ENCODE measurements around the gene L3HYPDH.
"Not testable (repeated sequence)": the region's sequence is repeated elsewhere in the genome, so short reads cannot be mapped to it uniquely, and the experiment has no call there.

The L3HYPDH gene

DNA sequence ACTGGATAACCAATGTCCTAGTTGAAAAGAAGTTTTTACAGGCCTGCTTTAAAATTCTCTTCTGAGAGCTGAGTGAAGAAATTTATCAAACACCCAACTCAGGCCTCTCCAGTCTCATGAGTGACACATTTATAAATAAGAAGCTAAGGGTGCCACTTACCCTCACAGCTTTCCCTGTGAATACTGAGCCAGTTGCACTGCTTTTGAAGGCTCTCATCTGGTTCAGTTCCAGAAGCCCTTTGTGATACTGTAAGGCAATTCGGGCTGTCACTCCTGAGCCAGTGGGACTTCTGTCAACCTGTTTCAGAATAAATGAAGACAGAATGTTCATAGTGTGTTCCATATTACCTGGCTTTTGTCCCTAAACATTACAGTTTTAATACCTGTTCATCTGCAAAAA, 8.5 kb downstream of the L3HYPDH start:
- no peak for FAIRE-seq

DNA sequence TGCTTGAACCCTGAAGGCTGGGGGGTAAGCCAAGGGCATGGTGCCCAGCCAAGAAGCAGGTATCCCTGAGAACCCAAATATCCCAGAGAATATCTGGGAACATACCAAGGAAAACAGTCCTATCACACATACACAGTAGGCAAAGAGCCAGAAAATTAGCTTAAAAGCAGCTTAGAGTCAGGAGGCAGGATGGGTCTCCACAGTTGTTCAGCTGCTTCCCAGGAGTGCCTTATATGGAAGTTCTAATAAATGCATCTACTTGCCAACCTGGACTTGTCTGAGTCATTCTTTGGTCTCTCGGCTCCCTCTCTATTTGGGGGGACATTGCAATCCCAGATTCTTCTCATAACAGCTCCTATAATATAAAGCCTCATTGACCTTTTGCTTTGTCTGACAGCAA, 10.0 kb downstream of the L3HYPDH start:
- no peak for FAIRE-seq

DNA sequence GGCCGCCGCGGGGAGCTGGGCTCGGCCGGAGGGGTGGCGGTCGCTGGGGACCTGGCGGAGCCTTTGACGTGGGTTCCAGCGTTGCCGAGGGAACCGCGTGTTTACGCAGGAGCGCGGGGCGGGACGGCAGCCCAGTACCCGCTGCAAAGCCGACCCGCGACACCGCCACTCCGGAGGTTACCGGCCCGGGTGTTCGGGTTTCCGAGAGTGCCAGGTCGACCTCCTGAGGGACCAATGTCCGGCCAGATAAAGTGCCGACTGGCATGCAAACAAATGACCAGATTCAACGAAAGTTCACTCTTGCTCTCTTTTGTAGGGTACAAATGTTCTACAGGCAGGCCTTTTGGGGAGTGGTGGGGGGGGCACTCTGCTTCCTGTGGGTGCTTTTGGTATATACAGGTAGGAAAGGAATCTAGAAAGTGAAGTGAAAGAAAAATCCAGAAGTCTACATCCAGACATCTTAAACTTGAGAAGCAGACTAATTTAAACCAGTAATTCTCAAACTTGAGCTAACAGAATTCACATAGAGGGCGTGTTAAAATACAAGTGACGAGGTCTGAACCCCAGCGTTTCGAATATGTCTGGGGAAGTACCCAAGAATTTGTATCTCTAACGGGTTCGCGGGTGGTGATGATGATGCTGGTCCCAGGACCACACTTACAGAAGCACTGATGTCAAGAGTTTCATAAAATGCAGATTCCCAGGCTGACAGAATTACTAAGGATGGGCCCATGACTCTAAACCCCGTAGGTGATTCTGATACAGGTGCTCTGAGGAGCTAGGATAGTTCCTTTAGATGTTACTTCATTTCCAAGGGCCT, 18.7 kb downstream of the L3HYPDH start, which contains the start of gene GPR135:
TSS of gene GPR135 (minus strand) at position 65 of the 820 bp plus-strand sequence. CDS start 154 bp downstream, outside the sequence.
- no peak for FAIRE-seq

GRCh38 chr14:59464486-59465315, 19.5 kb downstream of the L3HYPDH start:
- no peak for FAIRE-seq

DNA sequence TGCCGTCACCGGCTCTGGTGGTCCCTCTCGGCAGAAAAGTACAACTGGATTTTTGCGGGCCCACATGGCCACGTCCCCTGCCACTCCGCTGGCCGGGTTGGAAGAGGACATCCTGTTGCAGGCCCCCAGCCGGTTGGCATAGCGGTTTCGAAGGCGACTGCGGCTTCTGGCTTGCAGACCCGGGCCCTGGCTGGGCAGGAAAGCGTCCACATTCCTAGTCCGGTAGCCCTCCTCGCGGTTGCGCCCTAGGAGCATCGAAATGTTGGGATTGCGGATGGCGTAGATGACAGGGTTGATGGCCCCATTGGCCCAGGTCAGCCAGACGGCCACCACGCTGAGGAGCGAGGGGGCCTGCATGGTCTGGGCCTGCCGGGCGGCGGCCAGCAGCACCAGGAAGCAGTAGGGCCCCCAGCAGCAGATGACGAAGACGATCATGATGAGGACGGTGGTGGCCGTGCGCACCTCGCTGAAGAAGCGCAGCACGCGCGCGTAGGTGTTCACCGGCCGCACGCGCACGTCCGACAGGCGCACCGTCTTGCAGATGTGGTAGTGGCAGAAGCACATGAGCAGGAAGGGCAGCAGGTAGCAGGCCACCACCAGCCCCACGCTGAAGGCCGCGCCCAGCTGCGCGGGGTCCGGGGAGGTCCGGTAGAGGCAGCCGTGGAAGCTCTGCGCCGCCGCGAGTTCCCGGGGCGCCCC, 20.3 kb downstream of the L3HYPDH start:
- no peak for FAIRE-seq

DNA sequence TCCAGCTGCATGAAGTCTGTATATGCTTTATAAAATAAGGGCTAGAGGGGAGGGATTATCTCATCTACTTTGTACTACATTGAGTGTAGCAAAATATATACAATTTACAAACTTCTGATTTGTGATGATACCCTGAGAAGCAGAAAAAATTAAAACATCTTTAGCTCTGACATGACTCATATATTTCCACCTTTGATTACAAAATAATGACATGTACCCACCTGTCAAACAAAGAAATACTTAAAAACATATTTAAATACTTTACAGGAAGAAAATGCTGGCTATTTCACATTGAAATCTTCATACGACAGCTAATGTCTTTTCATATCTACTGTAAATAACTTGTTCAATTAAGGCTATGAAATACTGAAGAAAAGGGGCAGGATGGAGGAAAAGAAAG, 22.3 kb downstream of the L3HYPDH start:
- FAIRE-seq: no peak

DNA sequence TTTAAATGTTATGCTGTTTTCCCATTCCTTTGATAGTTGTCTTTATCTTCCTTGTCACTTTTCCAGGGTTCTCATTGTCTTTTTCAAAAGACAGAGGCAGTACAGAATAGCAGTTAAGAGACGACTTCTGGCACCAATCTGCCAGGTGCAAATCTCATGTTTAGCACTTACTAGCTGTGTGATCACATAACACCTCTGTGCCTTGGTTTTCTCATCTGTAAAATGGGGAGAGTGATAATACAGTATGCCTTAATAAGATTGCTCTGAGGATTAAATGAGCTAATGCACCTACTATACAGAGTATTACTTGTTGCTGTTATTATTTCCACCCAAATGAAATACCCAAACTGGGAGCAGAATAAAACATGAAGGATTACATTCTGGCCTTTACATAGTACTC, 23.8 kb downstream of the L3HYPDH start:
- no peak for FAIRE-seq

DNA sequence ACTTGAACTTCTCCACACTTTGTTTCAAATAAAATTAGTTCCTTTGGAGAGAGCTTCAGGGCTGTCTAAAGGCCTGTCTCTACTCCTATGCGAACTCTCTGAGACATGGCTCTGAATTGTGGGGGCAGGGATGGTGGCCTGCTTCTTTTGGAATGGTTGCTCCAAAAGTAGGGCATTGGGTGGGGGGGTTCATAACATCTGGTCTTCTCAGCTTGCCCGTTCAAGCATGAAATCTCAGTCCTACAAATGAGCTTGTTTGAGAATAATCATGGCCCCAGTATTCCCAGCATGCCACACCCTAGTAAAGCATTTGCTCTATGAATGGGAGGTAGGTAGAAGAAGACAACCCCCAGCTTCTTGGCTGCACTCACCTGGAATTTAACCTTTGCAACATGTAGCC, 25.7 kb downstream of the L3HYPDH start:
- no peak for FAIRE-seq

DNA sequence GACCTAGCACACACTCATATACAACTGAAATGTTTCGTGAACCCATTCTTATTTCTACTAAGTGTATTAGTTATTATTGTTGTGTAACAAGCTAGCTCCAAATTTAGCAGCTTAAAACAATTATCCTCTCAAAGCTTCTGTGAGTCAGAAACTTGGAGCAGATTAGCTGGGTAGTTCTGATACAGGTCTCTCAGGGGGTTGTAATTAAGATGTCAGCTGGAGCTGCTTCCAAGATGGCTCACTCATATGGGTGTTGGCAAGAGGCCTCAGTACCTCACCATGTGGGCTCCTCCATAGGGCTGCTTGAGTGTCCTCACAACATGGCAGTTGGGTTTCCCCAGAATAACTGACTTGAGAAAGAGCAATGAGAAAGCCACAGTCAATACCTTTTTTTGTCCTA, 28.8 kb downstream of the L3HYPDH start:
- no peak for FAIRE-seq

- no peak for FAIRE-seq
Measured at GRCh38 chr14:59454139-59454538, 30.1 kb downstream of the L3HYPDH start.

- no peak for FAIRE-seq
Measured at GRCh38 chr14:59451849-59452248, 32.4 kb downstream of the L3HYPDH start.

GRCh38 chr14:59450716-59451115, 33.5 kb downstream of the L3HYPDH start:
- FAIRE-seq: no peak

GRCh38 chr14:59448673-59449072, 35.5 kb downstream of the L3HYPDH start:
- not testable (repeated sequence) for FAIRE-seq

GRCh38 chr14:59439256-59439965, 44.8 kb downstream of the L3HYPDH start:
- no peak for FAIRE-seq

- no peak for FAIRE-seq
Measured at GRCh38 chr14:59438195-59438647, 46.0 kb downstream of the L3HYPDH start.

- no peak for FAIRE-seq
Measured at GRCh38 chr14:59435987-59436386, 48.2 kb downstream of the L3HYPDH start.

GRCh38 chr14:59435101-59435500, 49.1 kb downstream of the L3HYPDH start:
- FAIRE-seq: no peak

- no peak for FAIRE-seq
Measured at GRCh38 chr14:59429790-59430189, 54.4 kb downstream of the L3HYPDH start.

- FAIRE-seq: no peak
Measured at GRCh38 chr14:59428581-59429012, 55.6 kb downstream of the L3HYPDH start.

- FAIRE-seq: no peak
Measured at GRCh38 chr14:59427653-59428580, 56.3 kb downstream of the L3HYPDH start.

DNA sequence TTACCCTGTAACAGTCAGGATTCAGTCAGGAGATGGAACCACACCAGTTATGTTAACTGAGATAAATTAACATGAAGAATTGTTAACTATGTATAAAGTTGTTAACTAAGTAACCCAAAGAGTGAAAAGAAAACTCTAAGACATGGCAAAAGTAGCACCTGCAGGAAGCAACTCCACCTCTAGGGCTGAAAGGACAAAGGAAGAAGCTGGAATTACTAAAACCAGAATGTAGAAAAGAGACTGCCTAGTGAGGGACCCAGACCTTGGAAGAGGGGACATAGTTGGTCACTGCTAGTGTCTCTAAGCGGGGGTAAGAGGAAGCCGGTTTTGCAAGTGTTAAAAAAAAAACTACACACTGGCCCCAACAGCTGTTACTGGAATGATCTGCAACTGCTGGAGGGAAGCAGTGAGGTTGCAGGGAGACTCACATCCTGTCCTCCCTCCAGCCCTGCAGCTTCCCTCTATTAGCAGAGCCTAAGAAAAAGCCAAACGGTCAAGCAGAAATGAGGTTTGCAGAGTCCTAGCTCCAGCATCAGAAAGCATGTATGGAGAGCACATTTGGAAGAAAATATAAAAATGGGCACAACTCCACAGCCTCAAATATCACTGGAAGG, 58.8 kb downstream of the L3HYPDH start:
- no peak for FAIRE-seq

Data from TTC549 (cell line).